GM21367 (cell line): ENCODE results near the gene RPS19.

Source experiments
- ATAC-seq: cut with Tn5 transposase; IDR thresholded peaks from one replicate; pipeline ENCODE4 v1.9.1; 2021; ENCODE audit not compliant: unreplicated experiment

The RPS19 gene

DNA sequence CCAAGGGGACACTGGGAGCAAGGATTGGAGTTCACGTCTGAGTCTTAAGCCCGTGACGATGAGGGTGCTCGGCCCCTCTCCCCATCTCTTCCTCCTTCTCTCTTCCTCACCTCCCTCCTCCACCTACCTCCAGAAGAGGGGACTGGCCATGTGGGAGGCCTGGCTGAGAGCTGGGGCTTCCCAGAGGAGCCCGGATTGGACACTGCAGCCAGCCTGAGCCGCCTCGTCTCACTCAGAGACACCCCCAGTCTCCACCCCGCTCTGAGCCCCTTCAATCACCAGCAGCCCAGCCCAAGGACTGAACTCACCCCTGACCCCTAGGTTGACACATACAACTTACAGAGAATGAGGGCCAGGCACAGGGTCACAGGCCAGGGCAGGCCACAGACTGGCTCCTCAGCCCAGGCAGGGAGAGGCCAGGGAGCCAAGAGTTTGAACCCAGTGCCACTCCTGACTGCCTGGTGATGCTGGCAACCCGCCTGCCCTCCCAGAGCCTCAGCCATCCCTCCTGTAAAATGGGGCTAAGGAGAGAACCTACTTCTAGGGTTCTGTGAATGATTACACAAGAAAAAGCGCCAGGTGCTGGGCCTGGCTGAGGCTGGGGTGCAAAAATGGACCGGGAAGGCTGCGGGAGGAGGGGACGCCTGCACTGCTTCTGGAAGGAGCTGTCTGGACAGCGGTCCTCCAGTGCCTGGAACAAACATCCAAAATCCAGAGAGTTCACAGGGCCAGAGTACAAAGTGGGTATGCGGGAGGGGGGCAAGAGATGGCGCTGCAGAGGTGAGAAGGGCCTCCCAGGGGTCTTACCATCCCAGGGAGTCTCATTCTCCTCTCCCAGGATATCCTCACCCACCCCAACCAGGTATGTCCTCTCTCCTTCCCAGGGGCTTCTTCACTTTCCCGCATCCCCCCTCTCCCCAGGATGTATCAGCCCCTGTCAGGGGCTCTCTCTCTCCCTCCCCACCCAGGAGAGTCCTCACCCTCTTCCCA is 18.2 kb downstream of the RPS19 start:
- no peak for ATAC-seq

DNA sequence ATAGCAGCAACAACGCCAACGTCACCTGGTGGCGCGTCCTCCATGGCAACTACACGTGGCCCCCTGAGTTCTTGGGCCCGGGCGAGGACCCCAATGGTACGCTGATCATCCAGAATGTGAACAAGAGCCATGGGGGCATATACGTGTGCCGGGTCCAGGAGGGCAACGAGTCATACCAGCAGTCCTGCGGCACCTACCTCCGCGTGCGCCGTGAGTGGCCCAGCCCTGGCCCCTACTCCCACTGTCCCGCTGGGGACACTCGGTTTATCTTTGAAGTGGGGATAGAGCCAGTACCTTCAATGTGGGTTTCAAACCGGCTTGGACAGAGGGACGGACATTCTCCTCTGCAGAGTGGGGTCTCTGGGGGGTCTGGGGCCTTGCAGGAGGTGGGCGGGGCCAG is 19.0 kb downstream of the RPS19 start:
- ATAC-seq, result no peak

DNA sequence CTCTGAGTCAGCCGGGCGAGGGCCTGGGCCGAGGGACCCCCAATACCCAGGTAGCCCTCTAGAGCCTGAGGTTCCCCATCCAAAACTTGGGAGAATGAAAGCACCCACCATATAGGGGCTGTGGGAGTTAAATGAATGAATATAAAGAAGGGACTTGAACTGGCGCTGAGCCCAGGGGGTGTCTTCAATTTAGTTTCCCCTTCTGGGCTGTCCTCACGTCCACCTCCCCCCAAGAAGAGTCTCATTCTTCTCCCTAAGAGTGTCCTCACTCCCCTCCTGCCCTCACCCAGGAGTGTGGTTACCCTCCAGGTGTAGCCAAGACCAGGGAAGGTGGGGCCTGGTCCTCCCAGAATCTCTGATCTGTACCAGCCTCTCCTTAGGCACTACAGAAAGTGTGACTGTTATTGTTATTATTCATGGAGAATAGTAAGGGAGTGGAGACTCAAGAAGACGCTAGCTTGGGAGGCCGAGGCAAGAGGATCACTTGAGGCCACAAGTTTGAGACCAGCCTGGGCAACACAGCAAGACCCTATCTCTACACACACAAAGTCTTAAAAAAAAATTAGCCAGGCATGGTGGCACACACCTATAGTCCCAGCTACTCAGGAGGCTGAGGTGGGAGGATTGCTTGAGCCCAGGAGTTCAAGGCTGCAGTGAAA is 19.7 kb downstream of the RPS19 start:
- ATAC-seq, result no peak

DNA sequence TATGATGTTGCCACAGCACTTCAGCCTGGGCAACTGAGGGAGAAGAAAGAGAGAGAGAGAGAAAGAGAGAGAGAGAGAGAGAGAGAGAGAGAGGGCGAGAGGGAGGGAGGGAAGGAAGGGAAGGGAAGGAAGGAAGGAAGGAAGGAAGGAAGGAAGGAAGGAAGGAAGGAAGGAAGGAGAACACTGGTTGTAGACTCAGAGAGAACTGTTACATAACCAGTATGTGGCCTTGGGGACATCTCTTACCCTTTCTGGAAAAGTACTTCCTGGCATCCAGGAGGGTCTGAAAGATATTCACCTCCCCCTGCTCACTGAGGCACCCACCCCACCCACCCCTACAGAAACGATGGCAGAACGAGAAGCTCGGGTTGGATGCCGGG is 20.3 kb downstream of the RPS19 start:
- no peak for ATAC-seq

DNA sequence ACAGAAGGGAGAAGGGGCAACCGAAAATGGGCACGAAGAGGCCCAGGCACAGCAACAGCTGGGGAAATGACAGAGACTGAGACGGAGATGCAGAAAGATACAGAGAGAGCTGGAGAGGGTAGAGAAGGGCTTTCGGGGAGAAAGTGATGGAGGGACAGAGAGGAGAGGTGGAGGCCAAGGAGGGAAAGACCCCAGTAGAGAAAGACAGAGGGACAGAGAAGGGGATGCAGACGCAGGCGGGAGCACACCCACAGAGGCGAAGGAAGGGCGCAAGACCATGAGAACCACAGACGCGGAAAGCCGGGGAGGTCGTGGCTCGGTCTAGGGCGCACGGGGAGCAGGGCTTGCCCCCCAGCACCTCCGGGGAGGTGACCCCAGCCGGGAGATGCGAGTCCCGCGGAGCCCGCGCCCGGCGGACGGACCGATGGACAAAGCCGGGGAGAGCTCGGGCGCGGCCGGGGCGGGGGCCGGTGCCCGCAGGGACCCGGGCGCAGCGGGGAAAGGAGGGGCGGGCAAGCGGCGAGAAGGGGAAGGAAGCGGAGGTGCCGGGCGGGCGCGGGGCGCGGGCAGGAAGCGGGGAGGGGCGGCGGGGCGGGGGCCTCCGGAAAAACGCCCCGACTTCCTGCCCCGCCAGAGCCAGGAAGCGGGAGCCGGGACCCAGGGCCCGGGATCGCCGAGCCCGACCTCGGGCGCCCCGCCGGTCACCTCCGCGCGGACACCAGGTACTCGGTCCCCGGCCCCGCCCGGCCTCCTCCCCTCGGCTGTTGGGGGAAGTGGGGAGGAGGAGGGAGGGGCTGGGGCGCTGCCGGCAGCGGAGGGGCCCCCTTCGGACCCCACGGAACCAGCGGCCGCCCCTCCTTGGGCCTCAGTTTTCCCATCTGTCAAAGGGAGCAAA is 22.8 kb downstream of the RPS19 start, which contains the start of gene ARHGEF1:
Gene ARHGEF1, plus strand, starts transcription at position 617 of the 895 bp plus-strand sequence. CDS start 4,899 bp downstream, outside the sequence.
- no peak for ATAC-seq

DNA sequence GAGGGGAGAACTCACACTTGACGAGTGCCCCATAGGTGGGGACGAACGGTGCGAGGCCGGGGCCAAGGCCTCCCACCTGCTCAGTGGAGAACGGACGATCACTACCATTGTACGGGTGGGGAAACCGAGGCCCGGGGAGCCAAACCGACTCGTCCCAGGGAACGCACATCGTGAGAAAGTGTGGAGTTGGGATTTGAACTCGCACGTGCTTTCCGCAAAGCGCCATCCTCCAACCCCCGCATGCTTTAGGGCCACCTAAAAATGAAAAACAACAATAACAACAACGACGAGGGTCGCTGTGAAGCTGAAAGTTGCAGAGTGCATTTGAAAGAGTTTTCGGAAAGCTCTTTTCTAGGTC is 23.4 kb downstream of the RPS19 start:
- ATAC-seq, result no peak

DNA sequence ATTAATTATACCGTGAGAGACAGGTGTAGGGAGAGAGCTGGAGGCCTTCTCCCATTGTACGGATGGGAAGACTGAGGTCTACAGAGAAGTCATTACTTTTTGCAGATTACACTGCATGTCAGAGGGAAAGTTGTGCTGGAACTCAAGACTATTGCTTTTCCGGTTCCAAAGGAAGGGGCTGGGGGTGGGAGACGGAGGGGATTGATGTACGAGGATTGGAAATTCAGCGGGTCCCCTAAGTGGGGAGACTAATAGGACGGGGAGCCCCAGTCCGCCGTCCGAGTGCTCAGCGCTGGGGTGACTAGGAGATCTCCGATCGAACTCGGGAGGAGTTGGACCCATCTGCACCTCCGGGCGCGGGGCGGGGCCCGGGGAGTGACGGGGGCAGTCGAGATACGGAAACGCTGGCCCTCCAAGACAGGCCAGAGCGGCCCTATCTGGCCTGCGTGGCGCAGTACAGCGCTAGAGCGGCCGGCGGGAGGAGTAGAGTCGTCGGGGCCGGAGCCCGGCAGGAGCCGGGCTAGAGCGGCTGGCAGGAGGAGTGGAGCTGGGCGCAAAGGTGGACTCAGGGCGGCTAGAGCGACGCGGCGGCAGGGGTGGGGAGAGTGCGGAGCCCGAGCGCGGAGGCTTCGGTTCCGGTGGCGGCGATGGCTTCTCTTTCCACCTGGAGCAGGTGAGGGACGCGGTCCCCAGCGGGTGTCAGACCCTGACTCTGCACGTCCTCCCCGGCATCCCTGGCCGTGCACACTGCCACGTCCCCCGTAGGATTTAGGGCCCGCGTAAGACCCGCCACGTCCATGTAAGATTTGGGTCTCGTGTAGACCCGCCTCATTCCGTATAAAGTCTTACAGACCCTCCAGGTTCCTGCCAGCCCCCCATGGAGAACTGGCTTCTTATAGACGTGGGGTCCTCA is 24.0 kb downstream of the RPS19 start:
- ATAC-seq, result peak; percentile 58

DNA sequence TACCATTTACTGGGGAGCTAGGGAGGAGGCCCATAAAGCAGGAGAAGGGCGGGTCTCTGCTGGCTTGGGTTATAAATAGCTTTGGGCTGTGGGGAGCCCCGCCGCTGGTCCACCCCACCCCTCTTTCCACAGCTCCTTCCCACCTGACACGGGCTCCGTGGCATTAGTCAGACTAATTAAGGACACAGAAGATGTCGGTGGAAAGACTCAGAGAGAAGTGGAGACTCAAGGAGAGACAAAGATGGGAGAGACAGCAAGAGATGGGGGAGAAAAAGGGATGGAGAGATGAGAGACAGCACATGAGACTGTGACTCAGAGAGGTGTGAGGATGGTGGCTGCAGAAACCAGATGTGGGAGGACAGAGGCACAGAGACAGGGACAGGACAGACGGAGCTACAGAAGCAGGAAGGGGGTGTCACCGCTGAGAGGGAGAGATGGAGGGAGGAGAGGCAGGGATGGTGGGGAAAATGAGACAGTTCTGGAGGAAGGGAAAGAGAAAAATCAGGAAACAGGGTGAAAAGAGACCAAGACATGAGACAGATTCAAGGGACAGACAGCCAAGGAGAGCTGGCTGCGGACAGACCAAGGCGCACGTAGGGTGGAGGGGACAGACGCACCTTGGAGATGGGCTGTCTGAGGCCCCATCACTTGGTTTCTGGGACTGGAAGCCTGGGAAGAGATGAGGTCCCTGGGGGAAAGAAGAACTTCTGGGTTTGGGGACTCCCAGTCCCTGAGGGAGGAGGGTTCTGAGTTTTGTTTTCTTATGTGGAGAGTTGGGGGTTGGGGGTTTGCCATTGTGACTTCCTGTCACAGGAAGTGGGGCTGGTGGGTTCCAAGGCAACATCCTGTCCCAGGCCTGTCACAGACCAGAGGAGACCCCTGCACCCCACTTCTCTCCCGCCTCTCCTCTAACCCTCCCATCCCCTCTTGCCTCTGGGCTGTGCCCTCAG is 27.0 kb downstream of the RPS19 start:
- no peak for ATAC-seq

DNA sequence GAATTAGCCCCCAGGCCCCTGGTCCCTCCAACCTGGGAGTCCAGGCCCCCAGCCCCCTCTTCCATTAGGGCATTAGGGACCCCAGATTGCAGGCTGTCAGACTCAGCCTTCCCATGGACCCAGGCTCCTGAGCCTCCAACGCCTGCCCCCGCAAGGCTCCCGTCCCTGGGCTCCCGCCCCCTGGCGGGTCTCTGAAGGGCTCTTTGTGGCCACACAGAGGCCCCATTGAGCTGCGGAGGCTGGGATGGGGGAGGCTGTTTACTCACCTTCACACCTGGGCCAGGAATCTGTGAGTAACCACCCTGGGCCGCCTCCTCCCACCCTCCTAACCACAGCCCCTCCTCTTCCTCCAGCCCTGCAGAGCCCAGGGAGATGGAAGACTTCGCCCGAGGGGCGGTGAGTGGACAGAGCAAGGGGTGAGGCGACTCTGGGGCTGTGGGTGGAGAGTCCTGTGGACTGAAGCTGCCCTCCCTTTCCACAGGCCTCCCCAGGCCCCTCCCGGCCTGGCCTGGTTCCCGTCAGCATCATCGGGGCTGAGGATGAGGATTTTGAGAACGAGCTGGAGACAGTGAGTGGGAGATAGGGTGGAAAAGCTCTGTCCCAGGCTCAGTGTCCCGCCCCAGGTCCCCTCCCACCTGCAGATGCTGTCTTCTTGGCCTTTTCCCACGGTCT is 27.8 kb downstream of the RPS19 start:
- ATAC-seq, result no peak

DNA sequence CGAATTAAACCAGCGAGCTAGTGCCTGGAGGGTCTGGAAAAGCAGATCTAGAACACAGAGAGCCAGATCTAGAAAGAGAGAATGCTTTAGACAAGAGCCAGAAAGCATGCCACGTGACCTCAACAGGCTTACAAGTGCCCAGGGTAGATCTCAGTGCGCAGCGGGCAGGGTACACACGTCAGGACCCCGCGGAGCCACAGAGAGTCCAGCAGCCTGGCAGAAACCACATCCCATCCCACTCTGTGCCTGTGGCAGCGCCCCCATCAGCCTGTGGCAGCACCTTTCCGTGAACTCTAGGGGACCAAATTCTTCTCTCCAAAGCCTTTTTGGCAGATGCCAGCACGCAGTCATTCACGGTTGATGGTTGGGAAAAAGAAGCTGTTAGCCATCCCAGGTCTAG is 28.9 kb downstream of the RPS19 start:
- no peak for ATAC-seq

DNA sequence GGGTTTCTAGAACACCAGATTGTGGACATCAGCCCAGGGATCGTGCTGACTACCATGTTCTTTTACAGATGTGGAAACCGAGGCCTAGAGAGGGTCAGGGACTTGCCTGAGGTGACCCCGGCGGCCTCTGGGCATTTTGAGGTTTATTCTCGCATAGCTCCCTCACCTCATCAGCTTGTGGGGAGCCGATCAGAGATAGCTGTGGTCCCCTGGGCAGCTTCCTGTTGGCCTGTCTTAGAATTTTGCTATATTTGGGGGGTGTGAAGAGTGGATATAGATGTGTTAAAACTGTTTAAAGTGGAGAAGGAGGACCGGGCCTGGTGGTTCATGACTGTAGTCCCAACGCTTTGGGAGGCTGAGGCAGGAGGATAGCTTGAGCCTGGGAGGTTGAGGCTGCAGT is 29.8 kb downstream of the RPS19 start:
- no peak for ATAC-seq

DNA sequence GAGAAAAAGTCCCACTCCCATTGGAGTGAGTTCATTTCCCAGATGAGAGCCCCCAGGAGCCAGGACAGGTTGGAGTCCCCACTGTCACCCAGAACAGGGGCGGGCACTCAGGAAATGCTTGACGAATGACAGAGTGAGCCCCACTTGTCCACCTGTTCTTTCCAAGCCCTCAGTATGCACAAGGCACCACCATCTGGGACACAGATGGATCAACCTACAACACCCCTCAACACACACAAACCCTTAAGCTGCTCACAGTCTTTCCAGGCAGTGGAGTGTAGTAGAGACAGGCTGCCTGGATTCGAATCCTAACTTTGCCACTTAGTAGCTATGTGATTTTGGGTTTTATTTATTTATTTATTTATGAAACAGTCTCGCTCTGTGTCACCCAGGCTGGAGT is 30.9 kb downstream of the RPS19 start:
- ATAC-seq, result no peak

DNA sequence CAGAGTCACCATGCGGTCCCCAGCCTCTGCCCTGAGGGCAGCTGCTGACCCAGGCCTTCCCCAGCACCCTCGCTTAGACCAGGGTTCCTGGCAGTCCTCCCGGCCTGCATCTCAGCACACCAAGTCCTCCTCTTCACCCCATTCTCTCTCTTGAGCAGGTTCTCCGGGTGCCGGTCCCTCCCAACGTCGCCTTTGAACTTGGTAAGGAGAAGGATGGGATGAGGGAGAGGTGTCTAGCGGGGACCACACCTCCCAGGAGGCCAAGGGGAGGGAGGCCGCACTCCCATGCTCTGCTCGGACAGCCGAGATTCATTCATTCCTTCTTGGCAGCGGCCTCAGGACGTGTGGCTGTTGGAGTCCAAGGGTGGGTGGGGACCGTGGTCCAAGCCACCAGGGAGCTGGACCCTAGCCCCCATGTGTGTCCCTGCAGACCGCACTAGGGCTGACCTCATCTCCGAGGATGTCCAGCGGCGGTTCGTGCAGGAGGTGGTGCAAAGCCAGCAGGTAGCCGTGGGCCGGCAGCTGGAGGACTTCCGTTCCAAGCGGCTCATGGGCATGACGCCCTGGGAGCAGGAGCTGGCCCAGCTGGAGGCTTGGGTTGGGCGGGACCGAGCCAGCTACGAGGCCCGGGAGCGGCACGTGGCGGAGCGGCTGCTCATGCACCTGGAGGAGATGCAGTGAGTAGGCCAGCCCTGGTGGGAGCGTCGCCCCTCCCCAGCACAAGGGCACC is 32.3 kb downstream of the RPS19 start:
- no peak for ATAC-seq

DNA sequence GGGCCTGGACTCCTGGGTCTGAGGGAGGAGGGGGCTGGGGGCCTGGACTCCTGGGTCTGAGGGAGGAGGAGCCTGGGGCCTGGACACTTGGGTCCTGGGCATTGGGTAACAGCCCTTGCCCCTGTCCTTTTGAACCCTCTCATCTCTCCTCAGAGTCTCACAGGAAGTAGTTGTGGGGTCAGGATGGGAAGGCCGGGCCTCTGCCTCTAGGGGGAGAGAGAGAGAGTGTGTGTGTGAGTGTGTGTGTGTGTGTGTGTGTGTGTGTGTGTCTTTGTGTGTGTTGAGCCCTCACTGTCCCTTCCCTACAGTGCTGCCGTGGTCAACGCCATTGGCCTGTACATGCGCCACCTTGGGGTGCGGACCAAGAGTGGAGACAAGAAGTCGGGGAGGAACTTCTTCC is 33.8 kb downstream of the RPS19 start:
- ATAC-seq, result no peak

DNA sequence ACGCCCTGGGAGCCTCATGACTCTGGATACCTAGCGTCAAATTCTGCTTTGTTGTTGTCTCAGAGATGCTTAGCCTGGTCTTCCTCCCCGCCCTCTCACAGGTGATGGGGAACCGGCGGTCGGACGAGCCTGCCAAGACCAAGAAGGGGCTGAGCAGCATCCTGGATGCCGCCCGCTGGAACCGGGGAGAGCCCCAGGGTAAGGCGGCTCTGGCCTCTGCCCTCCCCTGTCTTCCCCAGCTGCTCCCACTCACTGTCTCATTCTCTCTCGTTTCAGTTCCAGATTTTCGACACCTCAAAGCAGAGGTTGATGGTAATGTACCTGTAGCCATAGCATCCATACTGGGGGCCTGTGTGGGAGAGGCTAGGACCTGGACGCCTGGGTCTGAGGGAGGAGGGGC is 34.3 kb downstream of the RPS19 start:
- no peak for ATAC-seq

DNA sequence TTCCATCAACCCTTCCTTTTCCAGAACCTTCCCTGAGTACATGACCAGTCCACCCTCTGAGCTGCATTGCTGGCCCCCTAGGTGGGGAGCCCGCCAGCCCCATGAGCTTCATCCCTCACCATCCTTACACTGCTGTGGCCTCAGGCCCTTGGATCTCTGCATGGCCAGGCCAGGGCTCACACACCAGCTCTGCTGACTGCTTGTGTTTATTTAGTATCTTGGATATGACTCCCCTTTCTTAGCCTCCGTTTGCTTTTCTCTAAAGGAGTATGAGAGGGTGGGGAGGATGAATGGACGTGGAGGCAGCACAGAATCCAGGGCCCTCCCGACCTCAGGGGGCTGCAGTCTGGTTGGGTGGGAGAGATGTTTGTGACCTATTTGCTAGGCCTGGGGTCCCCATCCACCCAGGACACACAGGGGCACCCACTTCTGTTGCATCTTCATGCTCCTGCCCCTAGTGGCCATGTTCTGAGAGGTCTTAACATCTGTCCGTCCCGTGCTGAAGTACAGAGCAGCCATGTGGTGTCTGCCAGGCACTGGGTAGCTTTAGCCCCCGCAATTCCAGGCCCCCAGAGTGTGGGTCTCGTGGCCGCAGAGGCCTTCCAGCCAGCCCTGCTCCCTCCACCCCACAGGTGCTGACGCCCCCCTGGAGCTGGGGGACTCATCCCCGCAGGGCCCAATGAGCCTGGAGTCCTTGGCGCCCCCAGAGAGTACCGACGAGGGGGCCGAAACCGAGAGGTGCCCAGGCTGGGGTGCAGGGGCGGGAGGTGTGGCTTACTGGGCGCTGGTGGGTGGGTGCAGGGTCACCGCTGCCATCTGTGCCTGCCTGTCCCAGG is 35.9 kb downstream of the RPS19 start:
- ATAC-seq, result no peak

DNA sequence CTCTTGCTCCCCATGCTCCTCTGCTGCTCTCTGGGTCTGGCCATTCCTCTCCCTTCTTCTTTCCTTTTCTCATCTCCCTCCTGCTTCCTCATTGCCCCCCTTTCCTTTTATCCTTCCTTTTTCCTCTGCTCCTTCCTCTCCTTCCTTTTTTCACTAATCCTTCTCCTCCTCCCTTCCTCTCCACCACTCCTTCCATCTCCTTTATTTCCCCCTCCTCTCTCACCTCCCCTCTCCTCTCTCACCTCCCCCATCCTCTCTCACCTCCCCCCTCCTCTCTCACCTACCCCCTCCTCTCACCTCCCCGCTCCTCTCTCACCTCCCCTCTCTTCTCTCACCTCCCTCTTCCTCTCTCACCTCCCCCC is 36.5 kb downstream of the RPS19 start:
- ATAC-seq, result no peak
